ENCODE data around the gene GPC3. TPM values are rescaled to one million over a fixed set of nuclear protein-coding genes. Genes with fewer than 3 reads are reported as not detected.

The GPC3 gene
- total RNA-seq, 1 experiment from 2014 or later, result 32.4 TPM

DNA sequence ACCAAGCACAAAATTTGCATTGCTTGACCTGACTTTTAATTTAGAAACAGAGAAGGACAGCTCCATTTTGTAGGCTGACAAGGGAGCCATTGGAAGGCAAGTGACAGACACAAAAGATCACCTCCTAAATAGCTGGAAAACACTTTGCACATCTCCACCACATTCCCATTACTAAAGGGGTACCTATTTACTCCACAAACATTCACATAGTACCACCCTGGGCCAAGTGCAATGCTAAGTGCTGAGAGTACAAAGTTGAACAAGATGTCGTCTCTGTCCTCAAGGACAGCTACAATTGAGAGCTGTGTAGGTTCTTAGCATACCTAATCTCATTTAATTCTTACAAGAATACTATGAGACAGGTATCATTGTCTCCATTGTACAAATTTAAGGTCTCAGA, 417.3 kb downstream of the GPC3 start (continued):
- TF ChIP-seq, protein P1, sequence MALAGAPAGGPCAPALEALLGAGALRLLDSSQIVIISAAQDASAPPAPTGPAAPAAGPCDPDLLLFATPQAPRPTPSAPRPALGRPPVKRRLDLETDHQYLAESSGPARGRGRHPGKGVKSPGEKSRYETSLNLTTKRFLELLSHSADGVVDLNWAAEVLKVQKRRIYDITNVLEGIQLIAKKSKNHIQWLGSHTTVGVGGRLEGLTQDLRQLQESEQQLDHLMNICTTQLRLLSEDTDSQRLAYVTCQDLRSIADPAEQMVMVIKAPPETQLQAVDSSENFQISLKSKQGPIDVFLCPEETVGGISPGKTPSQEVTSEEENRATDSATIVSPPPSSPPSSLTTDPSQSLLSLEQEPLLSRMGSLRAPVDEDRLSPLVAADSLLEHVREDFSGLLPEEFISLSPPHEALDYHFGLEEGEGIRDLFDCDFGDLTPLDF (CRISPR knock-in tag; IDR thresholded peaks at IDR 0.05), result no peak
- no peak for TF ChIP-seq GRHL2 (CRISPR knock-in tag; IDR thresholded peaks at IDR 0.05; ENCODE audit: insufficient replicate concordance, severe bottlenecking)
- no peak for TF ChIP-seq RORB (CRISPR knock-in tag; IDR thresholded peaks at IDR 0.05)
- TF ChIP-seq CBFB (CRISPR knock-in tag; IDR thresholded peaks at IDR 0.05; ENCODE audit: low read depth), result no peak
- no peak for TF ChIP-seq ZNF232 (CRISPR knock-in tag; IDR thresholded peaks at IDR 0.05)
- TF ChIP-seq, protein P2, sequence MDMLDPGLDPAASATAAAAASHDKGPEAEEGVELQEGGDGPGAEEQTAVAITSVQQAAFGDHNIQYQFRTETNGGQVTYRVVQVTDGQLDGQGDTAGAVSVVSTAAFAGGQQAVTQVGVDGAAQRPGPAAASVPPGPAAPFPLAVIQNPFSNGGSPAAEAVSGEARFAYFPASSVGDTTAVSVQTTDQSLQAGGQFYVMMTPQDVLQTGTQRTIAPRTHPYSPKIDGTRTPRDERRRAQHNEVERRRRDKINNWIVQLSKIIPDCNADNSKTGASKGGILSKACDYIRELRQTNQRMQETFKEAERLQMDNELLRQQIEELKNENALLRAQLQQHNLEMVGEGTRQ (CRISPR knock-in tag; IDR thresholded peaks at IDR 0.05), result no peak

DNA sequence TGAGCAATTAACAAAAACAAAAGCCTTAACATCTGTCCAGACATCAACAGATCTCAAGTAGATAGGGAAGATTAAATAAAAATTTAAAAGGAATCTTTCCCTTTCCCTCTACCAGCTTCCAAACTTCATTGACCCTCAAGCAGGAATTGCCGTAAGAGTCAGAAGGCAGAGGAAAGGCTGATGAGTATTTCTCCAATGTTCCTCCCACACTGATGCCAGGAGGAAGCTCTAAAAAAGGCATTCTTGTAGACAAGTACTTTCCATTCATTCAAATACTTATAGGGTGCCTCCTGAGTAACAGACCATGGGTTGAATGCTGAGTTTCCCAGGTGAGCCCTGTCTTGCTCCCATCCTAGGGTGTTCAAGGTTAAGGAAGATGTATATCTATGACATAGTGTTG, 418.5 kb downstream of the GPC3 start:
- Mint-ChIP-seq H3K36me3 (no peaks in the 10 kb centered on the region), H3K27me3 (ENCODE audit: low read depth) (no peaks in the 10 kb centered on the region), H3K4me1 (peaks cover 6% of the 10 kb centered on the region), H3K27ac (no peak overlapping the region), H3K4me3 (no peak overlapping the region), H3K9me3 (no peaks in the 10 kb centered on the region)
- TF ChIP-seq SMAD3 (CRISPR knock-in tag; IDR thresholded peaks at IDR 0.05; ENCODE audit: borderline replicate concordance) (no peak), EMX1 (CRISPR knock-in tag; IDR thresholded peaks at IDR 0.05) (no peak), NR1H2 (CRISPR knock-in tag; IDR thresholded peaks at IDR 0.05) (no peak), AR (CRISPR knock-in tag; IDR thresholded peaks at IDR 0.05) (no peak), MYBL2 (CRISPR knock-in tag; IDR thresholded peaks at IDR 0.05) (no peak), ELF4 (CRISPR knock-in tag; IDR thresholded peaks at IDR 0.05; ENCODE audit: low read depth) (no peak), NFYB (CRISPR knock-in tag; conservative IDR thresholded peaks at IDR 0.05; ENCODE audit: low read depth) (no peak), KAT7 (CRISPR knock-in tag; IDR thresholded peaks at IDR 0.05; ENCODE audit: borderline replicate concordance) (no peak)
- TF ChIP-seq, protein P3, sequence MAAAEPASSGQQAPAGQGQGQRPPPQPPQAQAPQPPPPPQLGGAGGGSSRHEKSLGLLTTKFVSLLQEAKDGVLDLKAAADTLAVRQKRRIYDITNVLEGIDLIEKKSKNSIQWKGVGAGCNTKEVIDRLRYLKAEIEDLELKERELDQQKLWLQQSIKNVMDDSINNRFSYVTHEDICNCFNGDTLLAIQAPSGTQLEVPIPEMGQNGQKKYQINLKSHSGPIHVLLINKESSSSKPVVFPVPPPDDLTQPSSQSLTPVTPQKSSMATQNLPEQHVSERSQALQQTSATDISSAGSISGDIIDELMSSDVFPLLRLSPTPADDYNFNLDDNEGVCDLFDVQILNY (CRISPR knock-in tag; IDR thresholded peaks at IDR 0.05), result no peak
- TF ChIP-seq, protein P2 (CRISPR knock-in tag; IDR thresholded peaks at IDR 0.05), result no peak
- CTCF ChIA-PET, result no interaction called here
- no peak for DNase-seq (ENCODE audit: low spot score)
- ATAC-seq, result no peak
- POLR2A ChIA-PET, result no interaction called here

DNA sequence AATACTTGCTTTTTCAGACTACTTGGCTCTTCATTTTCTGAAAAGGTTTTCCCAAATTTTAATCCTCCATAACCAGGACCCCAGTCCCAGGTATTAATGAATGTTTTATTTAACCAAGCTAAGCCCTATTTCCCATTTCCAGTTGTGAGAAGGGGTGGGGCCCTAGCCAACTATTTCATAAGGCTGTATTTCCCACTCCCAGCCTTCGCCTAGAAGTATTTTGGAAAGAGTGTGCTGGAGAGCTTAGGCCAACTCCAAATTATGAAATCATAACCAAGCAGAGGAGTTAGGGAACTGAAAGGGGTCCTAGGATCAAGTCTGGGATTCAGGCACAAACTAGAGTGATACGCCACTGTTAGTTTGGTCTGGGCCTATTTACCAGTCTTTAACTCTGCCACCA, 421.7 kb downstream of the GPC3 start:
- TF ChIP-seq, protein P4, sequence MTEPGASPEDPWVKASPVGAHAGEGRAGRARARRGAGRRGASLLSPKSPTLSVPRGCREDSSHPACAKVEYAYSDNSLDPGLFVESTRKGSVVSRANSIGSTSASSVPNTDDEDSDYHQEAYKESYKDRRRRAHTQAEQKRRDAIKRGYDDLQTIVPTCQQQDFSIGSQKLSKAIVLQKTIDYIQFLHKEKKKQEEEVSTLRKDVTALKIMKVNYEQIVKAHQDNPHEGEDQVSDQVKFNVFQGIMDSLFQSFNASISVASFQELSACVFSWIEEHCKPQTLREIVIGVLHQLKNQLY (CRISPR knock-in tag; IDR thresholded peaks at IDR 0.05), result no peak
- TF ChIP-seq ATF1 (CRISPR knock-in tag; IDR thresholded peaks at IDR 0.05) (no peak), GRHL2 (CRISPR knock-in tag; IDR thresholded peaks at IDR 0.05; ENCODE audit: insufficient replicate concordance, severe bottlenecking) (no peak), PREB (CRISPR knock-in tag; IDR thresholded peaks at IDR 0.05; ENCODE audit: borderline replicate concordance) (no peak), ZNF232 (CRISPR knock-in tag; IDR thresholded peaks at IDR 0.05) (no peak), SP1 (CRISPR knock-in tag; conservative IDR thresholded peaks at IDR 0.05) (no peak), MAX (CRISPR knock-in tag; IDR thresholded peaks at IDR 0.05) (no peak), ESRRA (CRISPR knock-in tag; IDR thresholded peaks at IDR 0.05; ENCODE audit: borderline replicate concordance) (no peak), FOXP1 (CRISPR knock-in tag; IDR thresholded peaks at IDR 0.05; ENCODE audit: borderline replicate concordance) (no peak), TEAD4 (CRISPR knock-in tag; IDR thresholded peaks at IDR 0.05) (no peak)
- TF ChIP-seq, protein P5, sequence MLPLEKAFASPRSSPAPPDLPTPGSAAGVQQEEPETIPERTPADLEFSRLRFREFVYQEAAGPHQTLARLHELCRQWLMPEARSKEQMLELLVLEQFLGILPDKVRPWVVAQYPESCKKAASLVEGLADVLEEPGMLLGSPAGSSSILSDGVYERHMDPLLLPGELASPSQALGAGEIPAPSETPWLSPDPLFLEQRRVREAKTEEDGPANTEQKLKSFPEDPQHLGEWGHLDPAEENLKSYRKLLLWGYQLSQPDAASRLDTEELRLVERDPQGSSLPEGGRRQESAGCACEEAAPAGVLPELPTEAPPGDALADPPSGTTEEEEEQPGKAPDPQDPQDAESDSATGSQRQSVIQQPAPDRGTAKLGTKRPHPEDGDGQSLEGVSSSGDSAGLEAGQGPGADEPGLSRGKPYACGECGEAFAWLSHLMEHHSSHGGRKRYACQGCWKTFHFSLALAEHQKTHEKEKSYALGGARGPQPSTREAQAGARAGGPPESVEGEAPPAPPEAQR (CRISPR knock-in tag; IDR thresholded peaks at IDR 0.05), result no peak
- Mint-ChIP-seq H3K9me3 (no peaks in the 10 kb centered on the region), H3K4me3 (no peak overlapping the region), H3K27ac (no peak overlapping the region), H3K36me3 (no peaks in the 10 kb centered on the region), H3K4me1 (peaks cover 18% of the 10 kb centered on the region), H3K27me3 (ENCODE audit: low read depth) (no peaks in the 10 kb centered on the region)
- ChIA-PET CTCF (no interaction called here), POLR2A (no interaction called here)
- no peak for ATAC-seq
- no peak for DNase-seq (ENCODE audit: low spot score)
